Measurements from ENCODE around the gene RFPL4A.

RFPL4A gene

GRCh38 chr19:55809381-55810058 lies 50.6 kb downstream of the RFPL4A start:
- DNase-seq, result peak; percentile 27

- DNase-seq, result no peak
These were observed 52.4 kb downstream of the RFPL4A start for GRCh38 chr19:55811340-55811739.

GRCh38 chr19:55812449-55812848 lies 53.6 kb downstream of the RFPL4A start:
- no peak for DNase-seq
